GM18502 (cell line): ENCODE results near the gene OR2V2.
"Not testable (repeated sequence)": the region's sequence is repeated elsewhere in the genome, so short reads cannot be mapped to it uniquely, and the experiment has no call there.

Experiments
- ATAC-seq: cut with Tn5 transposase; IDR thresholded peaks from one replicate; pipeline ENCODE4 v1.9.1; 2021; ENCODE audit warnings: mild to moderate bottlenecking; ENCODE audit not compliant: unreplicated experiment, poor library complexity

OR2V2 gene

GRCh38 chr5:181166812-181167733 lies 19.7 kb downstream of the OR2V2 start:
- no peak for ATAC-seq

GRCh38 chr5:181167814-181168488 lies 20.6 kb downstream of the OR2V2 start:
- ATAC-seq, result no peak

- ATAC-seq, result no peak
Observed at GRCh38 chr5:181168595-181169118, 21.3 kb downstream of the OR2V2 start.

GRCh38 chr5:181169459-181170236 lies 22.3 kb downstream of the OR2V2 start:
- ATAC-seq, result peak; percentile 38

GRCh38 chr5:181170237-181170825 lies 22.9 kb downstream of the OR2V2 start:
- no peak for ATAC-seq

- ATAC-seq, result no peak
Observed at GRCh38 chr5:181170996-181171395, 23.6 kb downstream of the OR2V2 start.

- ATAC-seq, result no peak
Observed at GRCh38 chr5:181171782-181172181, 24.4 kb downstream of the OR2V2 start.

- ATAC-seq, result peak; percentile 34
Observed at GRCh38 chr5:181173027-181173419, 25.6 kb downstream of the OR2V2 start.

- ATAC-seq, result peak; percentile 63
Observed at GRCh38 chr5:181173420-181174342, 26.3 kb downstream of the OR2V2 start.

- ATAC-seq, result no peak
Observed at GRCh38 chr5:181176254-181176952, 29.0 kb downstream of the OR2V2 start.

GRCh38 chr5:181177559-181177958 lies 30.2 kb downstream of the OR2V2 start:
- not testable (repeated sequence) for ATAC-seq

GRCh38 chr5:181181650-181182565 lies 34.5 kb downstream of the OR2V2 start:
- peak; percentile 55 for ATAC-seq

GRCh38 chr5:181182651-181183050 lies 35.3 kb downstream of the OR2V2 start:
- ATAC-seq, result no peak

GRCh38 chr5:181184845-181185216 lies 37.4 kb downstream of the OR2V2 start:
- no peak for ATAC-seq

- no peak for ATAC-seq
Observed at GRCh38 chr5:181185560-181185959, 38.2 kb downstream of the OR2V2 start.

- ATAC-seq, result no peak
Observed at GRCh38 chr5:181186022-181186421, 38.6 kb downstream of the OR2V2 start.

- ATAC-seq, result no peak
Observed at GRCh38 chr5:181186986-181187499, 39.7 kb downstream of the OR2V2 start.
